GM21381 (cell line): Measurements from ENCODE around the gene IFT74.
A peak's percentile ranks its signal among the peaks of the same experiment; 100 is the strongest.

ENCODE experiments used
- ATAC-seq: cut with Tn5 transposase; IDR thresholded peaks from one replicate; pipeline ENCODE4 v1.9.1; 2021; ENCODE audit warnings: mild to moderate bottlenecking, moderate library complexity; ENCODE audit not compliant: unreplicated experiment

The IFT74 gene

DNA sequence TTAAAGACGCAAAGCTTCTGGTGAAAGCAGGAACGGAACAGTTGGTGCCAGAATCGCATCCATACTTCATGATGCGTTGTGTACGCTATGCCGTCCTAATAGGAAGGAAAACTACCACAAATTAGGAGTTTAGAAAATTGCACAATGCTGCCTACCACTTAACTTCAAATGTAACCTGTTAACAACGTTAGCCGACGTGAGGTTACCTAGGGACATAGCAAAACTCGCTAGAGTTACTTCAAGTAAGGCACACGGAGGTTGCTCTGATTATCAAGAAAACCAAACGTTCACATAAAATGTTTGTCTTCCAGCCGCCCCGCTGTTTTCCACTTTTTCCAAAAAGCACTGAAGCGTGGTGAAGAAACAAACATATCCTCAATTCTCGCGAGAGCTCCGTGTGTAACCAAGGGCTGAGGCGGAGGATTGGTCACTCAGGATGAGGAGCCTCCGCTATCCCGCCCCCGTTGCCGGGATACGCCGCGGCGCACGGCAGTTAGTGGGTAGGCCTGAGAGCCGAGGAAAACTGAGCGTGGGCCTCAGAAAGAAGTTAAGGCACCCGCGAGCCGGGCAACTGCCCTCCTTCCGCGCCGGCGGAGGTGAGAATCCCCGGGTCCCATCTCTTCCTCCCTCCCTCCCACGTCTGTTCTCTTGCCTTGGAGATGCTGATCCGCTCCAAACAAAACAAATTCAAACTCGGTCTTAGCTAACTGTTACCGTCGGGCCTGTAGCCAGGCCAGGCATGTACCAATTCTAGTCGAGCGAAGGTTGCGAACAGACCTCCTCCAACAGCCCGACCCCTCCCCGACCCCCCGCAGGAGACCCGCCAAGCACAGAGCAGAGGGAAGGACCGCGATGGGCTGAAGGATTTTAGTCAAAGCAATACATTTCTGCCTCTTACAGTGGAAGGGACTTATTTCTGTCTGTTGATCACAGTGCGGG is at the start of gene IFT74:
IFT74 (plus strand) TSS at position 492 of the 939 bp plus-strand sequence. CDS start 5,556 bp downstream, outside the sequence.
- ATAC-seq = peak; percentile 99

GRCh38 chr9:26913138-26913668 is 43.0 kb upstream of the IFT74 start:
- ATAC-seq = no peak

- ATAC-seq = no peak
Measured at GRCh38 chr9:26919698-26920097, 36.5 kb upstream of the IFT74 start.

DNA sequence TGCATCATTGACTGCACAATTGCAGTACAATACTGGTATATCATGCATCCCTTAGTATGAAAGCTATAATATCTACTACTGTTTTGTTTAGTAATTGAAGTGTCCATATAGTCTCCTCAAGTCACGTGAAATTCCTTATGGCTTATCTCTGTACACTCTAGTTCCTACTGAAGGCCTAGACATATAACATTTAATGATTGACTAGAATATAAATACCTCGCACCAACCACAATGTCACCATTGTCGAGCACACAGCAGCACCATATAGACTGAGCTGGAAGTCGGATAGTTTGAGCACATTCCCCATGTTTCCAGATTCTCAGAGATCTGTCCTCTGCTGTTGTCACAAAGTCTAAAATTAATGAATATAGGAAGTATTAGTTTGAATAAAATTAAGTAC is 30.6 kb upstream of the IFT74 start:
- ATAC-seq = no peak

DNA sequence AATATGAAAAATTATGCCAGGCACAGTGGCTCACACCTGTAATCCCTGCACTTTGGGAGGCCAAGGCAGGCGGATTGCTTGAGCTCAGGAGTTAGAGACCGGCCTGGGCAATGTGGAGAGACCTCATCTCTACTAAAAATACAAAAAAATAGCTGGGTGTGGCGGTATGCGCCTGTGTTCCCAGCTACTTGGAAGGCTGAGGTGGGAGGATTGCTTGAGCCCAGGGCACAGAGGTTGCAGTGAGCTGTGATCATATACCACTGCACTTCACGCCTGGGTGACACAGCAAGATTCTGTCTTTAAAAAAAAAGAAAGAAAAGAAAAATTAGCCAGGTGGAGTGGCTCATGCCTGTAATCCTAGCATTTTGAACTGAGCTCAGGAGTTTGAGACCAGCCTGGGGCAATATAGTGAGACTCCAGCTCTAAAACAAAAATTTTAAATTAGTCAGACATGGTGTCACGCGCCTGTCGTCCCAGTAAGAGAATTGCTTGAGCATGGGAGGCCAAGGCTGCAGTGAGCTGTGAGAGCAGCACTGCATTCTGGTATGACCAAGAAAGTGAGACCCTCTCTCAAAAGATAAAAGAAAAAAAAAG is 27.2 kb upstream of the IFT74 start:
- no peak for ATAC-seq

DNA sequence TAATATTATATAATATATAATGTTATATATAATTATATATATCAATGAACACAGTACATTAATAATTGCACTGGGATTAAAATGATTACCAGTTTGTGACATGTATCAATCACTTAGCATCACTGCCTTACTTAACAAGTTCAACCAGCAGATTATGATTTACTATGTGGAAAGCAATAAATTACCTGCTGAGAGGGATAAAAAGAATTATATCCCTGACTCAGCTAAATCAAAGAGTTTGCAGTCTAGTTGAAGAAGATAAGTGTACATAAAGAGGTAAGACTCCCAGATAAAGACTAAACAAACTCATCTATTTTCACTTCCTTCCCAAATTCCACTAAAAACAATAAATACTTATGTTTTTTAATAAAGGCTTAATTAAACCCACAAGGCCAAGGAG is 20.4 kb upstream of the IFT74 start:
- ATAC-seq = no peak

DNA sequence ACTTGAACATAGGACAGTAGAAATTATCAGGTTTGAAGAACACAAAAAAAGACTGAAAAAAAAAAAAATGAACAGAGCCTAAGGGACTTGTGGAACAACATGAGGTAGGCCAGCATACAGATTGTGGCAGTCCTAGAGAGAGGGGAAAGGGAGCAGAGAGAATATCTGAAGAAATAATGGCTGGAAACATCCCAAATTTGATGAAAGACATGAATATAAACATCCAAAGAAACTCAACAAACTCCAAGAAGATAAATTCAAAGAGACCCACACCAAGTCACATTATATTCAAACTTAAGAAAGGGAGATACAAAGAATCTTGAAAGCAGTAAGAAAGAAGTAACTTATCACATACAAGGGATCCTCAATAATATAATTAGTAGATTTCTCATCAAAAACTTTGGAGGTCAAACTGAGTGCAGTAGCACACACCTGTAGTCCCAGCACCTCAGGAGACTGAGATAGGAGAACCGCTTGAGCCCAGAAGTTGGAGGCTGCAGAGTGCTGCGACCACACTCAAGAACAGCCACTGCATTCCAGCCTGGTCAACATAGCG is 18.3 kb upstream of the IFT74 start:
- ATAC-seq = no peak

DNA sequence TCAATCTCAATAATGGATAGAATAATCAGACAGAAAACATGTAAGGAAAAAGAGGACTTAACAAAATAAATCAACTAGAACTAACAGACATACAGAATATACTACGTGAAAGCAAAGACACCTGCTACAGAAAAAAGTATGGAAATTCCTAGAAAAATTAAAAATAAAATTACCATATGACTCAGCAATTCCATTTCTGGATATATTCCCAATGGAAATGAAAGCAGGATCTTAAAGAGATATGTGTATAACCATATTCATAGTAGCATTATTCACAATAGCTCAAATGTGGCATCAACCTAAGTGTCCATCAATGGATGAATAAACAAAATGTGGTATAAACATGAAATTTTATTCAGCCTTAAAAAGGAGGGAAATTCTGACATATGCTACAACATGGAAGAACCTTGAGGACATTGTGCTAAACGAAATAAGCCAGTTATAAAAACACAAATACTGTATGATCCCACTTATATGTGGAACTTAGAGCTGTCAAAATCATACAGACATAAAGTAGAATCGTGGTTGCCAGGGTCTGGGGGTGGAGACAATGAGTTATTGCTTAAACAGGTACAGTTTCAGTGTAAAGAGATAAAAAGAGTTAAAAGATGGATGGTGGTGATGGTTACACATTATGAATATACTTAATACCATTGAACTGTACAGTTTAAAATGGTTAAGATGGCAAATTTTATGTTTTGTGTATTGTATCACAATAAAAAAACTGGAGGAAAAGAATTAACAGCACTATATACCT is 16.1 kb upstream of the IFT74 start:
- ATAC-seq = no peak

DNA sequence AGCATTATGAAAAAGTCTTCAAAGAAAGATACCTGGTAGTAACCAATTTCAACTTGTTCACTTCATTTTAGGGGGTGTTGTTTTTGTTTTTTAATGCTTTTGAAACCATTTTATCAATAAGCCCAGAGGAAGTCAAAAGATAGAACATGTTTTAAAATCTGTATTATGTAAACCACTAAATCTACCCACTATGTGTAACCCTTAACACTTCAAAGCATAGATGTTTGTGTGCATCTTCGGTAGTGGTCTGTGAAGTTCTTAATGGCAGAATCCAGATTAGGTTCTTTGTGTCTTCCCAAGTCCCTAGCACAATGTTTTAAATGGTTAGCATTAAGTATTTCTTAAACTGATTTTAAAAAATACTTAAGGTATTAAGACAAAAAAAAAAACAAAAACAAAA is 15.4 kb upstream of the IFT74 start:
- ATAC-seq = no peak

DNA sequence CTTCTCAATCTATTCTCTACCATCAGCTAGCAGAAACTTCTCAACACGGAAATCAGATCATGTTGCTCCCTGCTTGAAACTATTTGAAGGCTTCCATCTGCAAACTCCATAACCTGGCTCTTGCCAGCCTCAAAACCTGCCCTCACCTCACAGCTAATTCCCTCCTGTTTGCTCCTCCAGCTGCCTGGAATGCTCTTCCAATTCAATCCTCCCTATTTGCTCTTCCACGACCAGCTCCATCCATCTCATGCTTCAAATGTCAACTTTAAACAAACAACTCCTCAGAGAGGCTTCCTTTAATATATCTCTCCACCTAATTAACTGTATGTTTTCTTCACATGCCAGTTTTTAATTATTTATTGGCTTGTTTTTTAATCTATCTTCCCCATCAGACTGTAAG is 10.6 kb upstream of the IFT74 start:
- ATAC-seq = no peak

- ATAC-seq = peak; percentile 99
Measured at GRCh38 chr9:26946753-26947727, 9.2 kb upstream of the IFT74 start, which contains the start of gene PLAA. Gene PLAA, minus strand, starts transcription at chr9:26947242. Its CDS starts 197 bp downstream, at chr9:26947045.

DNA sequence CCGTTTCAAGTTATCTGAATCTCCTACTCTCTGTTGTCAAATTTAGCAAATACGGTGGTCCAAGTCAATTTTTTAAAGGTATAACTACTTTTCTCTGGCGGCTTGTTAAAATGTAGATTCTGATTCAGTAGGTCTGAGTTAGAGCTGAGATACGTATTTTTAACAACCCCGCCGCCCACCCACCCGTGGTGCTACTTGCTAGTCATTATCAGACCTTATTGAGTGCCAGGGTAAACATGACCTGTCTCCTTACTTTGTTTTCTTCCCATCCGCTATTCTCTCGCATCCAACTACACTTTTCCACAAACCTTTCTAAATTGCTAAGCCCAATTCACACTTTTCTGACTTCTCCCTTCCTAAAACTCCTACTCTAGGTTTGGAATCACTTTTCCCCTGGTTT is 8.5 kb upstream of the IFT74 start:
- ATAC-seq = no peak

DNA sequence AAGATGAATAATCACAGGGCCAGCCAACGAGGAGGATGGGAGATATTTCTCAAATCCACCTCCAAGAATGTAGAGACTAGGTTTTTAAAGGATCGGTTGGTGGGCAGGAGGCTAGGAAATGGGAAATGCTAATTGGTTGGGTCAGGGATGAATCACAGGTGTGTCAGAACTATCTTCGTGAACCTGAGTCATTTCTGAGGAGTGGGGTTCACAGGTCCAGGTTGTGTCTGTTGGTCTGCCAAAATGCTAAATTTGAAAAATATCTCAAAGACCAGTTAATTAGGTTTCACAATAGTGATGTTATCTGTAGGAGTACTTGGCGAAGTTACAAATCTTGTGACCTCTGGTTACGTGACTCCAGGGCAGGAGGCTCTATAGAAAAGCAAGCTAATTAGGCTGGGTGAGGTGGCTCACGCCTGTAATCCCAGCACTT is 6.6 kb upstream of the IFT74 start:
- ATAC-seq = no peak

DNA sequence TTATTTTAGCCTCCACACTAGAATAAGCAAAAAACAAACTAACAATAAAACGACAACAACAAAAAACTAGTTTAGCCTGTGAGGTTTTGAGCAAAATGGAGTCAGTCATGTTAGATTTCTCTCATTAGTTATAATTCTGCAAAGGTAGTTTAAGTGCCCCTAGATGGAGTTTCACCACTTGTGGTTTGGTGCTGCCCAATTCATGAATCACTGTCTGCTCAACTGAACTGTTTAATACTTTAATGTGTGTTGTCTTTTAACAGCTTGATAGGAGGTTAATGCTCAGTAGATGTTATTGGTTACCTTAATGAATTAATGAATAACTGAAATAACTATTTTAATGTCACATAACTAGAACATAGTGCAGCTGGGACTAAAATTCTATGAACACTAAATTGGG is 5.7 kb upstream of the IFT74 start:
- ATAC-seq = no peak

GRCh38 chr9:26951794-26952193 is 4.4 kb upstream of the IFT74 start:
- no peak for ATAC-seq

GRCh38 chr9:26954050-26954508 is 2.1 kb upstream of the IFT74 start:
- no peak for ATAC-seq

DNA sequence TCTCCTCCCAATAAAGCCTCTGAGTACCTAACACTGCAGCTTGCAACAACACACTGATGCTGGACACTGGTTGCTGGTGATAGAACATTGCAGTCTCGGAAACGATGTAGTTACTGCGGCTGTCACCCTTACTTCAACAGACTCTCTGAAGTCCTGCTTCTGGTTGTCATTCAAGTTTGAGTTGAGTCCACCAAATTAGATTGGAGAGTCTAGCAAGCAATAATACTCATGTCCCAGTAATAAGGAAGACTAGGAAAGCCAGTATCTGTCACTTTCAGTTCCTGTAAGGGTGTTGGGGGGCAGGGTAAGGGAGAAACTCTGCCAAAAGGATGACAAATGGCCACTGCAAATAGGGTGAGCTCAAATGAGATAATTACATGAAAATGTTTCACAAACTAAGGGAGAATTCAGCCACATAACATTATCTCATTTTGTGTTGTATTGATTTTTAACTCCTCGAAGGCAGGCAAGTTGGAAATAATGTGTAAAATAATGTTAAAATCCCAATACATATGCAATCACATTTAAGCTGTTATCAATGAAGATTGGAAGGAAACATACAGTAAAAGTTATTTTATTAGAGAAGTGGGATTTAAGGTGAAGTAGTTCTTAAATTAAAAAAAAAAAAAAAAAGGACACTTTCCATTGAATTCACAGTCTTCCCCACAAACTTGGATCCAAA is 849 bp upstream of the IFT74 start:
- no peak for ATAC-seq

DNA sequence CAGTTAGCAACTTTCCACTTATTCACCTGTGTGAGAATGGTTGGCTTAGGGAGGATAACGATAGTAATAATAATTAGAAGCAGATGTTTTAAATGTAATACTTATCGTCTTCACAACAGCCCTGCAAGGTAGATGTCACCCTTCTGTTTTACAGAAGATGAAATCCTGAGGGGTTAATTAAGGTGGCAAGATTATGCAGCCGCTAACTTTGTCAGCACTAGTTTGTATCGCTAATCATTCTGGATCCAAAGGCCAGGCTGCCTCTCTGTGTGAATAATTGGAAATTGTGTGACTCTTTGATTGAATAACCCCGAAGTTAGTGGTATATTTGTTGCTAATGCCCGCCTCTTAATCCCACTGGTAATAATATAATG is 635 bp downstream of the IFT74 start:
- ATAC-seq = no peak

DNA sequence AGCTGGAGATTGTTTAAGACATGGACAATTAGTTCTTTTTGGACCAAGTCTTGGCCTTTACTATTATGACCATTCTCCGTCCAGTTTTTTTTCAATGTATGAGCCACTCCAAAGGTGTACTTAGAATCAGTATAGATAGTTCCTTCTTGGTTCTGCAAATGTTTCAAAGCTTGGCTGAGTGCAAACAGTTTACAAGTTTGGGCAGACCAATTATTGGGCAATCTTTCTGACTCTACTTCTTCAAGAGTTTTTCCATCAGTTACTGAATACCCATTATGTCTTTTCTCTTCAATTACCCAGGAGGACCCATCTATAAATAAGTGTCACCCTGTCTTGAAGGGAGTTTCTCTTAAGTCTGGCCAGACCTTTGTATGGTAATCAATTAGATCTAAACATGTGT is 15.5 kb downstream of the IFT74 start:
- no peak for ATAC-seq
